Cardiac fibroblast (primary cell): Measurements from ENCODE around the gene MRPL42.
"Not testable (repeated sequence)": the region's sequence is repeated elsewhere in the genome, so short reads cannot be mapped to it uniquely, and the experiment has no call there.

ENCODE experiments used
- DNase-seq, 2 donors: peaks; one replicate each; pipeline versions ENCODE4 v3.0.0 to v3.0.0-alpha.2; 2010; ENCODE audit warnings: low read depth in 2 of 2
- H3K4me3 ChIP-seq, 2 donors: replicated peaks in 1 of 2; 1 replicate in 1 of 2; 2 replicates in 1 of 2; pipeline ENCODE4 v1.5.1; 2011; ENCODE audit warnings: low read depth in 2 of 2, low read length in 2 of 2, mild to moderate bottlenecking in 2 of 2, moderate library complexity in 1 of 2
- TF ChIP-seq, protein P1 (sequence below): IDR thresholded peaks from one replicate; pipeline ENCODE4 v1.5.1; 2011; ENCODE audit warnings: low read depth, mild to moderate bottlenecking, low read length, inconsistent platforms

Gene MRPL42

DNA sequence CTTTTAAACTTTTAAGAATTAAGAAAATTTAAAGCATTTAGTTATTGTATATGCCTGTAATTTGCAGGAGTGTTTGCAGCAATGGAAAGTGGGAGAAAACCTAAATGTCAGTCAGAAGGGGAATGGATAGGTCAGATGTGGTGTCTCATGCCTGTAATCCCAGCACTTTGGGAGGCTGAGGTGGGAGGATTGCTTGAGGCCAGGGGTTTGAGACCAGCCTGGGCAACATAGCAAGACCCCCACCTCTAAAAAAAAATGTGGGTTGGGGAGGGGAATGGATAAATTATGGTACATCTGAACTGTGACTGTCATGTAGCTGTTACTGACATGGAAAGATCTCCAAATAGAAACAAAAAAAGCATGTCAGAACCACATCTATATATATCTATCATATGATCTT lies 2.1 kb downstream of the MRPL42 start:
- H3K4me3 ChIP-seq: no peak overlapping the region
- TF ChIP-seq, protein P1, sequence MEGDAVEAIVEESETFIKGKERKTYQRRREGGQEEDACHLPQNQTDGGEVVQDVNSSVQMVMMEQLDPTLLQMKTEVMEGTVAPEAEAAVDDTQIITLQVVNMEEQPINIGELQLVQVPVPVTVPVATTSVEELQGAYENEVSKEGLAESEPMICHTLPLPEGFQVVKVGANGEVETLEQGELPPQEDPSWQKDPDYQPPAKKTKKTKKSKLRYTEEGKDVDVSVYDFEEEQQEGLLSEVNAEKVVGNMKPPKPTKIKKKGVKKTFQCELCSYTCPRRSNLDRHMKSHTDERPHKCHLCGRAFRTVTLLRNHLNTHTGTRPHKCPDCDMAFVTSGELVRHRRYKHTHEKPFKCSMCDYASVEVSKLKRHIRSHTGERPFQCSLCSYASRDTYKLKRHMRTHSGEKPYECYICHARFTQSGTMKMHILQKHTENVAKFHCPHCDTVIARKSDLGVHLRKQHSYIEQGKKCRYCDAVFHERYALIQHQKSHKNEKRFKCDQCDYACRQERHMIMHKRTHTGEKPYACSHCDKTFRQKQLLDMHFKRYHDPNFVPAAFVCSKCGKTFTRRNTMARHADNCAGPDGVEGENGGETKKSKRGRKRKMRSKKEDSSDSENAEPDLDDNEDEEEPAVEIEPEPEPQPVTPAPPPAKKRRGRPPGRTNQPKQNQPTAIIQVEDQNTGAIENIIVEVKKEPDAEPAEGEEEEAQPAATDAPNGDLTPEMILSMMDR: no peak
- no peak for DNase-seq

DNA sequence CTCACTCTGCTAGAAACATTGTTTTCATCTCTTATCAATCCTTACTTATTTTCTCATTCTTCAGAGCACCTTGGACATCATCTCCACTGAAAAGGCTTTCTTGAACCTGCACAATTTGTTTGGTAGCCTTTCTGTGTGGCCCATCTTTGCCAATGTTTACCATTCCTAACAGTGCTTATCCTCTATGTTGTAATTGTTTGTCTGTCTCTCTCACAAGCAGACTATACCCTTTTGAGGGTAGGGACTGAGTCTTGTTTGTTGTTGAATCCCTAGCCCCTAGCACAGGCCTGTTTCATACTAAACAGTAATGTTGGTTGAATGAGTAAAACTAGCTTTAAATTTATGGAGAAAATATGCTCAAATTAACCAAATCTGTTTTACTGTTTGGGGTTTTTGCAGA lies 9.2 kb downstream of the MRPL42 start:
- no peak for DNase-seq
- TF ChIP-seq, protein P1: no peak
- H3K4me3 ChIP-seq: no peak overlapping the region

DNA sequence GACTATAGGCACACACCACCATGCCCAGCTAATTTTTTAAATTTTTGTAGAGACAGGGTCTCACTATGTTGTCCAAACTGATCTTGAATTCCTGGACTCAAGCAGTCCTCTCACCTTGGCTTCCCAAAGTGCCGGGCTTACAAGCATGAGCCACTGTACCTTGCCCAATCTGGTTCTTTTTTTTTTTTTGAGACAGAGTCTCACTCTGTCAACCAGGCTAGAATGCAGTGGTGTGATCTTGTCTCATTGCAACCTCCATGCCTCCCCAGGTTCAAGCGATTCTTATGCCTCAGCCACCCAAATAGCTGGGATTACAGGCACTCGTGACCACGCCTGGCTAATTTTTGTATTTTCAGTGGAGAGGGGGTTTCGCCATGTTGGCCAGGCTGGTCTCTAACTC lies 15.4 kb downstream of the MRPL42 start:
- no peak for DNase-seq
- no peak overlapping the region for H3K4me3 ChIP-seq
- TF ChIP-seq, protein P1: no peak

DNA sequence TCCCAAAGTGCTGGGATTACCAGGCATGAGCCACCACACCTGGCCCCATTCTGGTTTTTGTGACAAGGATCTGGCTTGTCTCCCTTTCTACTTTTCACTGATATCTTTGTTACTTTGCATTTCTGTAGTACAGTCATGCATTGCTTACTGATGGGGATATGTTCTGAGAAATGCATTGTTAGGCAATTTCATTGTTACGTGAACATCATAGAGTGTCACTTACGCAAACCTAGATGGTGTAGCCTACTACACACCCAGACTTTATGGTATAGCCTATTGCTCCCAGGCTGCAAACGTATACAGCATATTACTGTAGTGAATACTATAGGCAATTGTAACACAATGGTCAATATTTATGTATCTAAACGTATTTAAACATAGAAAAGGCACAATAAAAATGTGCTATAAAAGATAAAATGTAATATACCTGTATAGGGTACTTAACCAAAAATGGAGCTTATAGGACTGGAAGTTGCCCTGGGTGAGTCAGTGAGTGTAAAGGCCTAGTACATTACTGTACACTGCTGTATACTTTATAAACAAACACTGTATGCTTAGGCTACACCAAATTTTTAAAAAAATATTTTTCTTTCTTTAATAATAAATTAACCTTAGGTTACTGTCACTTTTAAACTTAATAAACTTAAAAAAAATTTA lies 16.0 kb downstream of the MRPL42 start:
- TF ChIP-seq, protein P1: no peak
- no peak for DNase-seq
- no peak overlapping the region for H3K4me3 ChIP-seq

DNA sequence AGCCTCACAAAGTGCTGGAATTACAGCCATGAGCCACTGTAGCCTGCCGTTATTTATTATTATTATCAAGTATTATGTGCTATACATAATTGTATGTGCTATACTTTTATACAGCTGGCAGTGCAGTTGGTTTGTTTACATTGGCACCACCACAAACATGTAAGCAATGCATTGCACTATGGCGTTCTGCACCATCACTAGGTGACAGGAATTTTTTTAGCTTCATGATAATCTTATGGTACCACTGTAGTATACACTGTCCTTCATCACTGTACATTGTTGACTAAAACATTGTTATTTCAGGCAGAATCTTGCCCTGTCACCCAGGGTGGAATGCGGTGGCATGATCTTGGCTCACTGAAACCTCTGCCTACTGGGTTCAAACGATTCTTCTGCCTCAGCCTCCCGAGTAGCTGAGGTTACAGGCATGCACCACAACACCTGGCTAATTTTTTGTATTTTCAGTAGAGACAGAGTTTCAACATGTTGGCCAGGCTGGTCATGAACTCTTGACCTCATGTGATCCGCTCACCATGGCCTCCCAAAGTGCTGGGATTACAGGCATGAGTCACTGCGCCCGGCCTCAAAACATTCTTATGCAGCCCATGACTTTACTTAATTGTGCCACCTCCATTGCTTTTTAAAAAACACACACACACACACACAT lies 17.1 kb downstream of the MRPL42 start:
- H3K4me3 ChIP-seq: no peak overlapping the region
- TF ChIP-seq, protein P1: no peak
- DNase-seq: peak; percentile 19 to 59

DNA sequence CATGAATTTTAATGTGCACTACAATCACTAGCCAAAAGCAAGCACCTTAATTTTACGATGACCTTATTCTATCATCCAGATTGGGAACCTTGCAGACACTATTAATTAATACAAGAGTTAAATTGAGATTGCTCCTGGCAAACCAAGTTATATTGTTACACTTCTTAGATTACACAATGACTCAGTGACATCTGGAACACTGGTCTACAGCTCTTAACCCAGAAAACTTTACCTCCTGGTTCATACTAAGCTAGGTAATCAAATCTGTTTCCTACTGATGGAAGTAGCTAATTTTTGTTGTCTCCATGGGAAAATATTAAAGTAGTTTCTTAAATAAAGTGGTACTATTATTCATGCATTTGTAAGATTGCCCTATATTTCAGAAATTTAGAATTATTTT lies 25.5 kb downstream of the MRPL42 start:
- DNase-seq: not testable (repeated sequence)

DNA sequence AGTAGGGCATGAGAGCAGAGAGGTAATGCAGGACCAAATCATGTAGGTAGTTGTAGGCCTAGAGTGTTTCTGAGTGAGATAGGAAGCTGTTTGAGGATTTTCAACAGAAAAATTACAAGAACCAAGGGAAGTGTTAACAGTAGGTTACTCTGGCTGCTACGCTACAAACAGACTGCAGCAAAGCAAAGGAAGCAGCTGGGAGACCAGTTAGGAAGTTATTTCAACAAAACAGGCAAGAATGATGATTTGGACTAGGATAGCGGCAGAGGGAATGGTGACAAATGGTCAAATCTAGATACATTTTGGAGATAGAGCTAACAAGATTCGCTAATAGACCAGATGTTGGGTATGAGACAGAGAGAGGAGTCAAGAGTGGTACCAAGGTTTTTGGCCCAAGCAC lies 26.8 kb downstream of the MRPL42 start:
- TF ChIP-seq, protein P1: no peak
- no peak overlapping the region for H3K4me3 ChIP-seq
- DNase-seq: no peak

More for the DNA sequence above, 25.5 kb downstream of the MRPL42 start:
- H3K4me3 ChIP-seq: not testable (repeated sequence)
